ENCODE measurements around the gene DMXL2.
"Not testable (repeated sequence)": the region's sequence is repeated elsewhere in the genome, so short reads cannot be mapped to it uniquely, and the experiment has no call there.

Gene DMXL2

DNA sequence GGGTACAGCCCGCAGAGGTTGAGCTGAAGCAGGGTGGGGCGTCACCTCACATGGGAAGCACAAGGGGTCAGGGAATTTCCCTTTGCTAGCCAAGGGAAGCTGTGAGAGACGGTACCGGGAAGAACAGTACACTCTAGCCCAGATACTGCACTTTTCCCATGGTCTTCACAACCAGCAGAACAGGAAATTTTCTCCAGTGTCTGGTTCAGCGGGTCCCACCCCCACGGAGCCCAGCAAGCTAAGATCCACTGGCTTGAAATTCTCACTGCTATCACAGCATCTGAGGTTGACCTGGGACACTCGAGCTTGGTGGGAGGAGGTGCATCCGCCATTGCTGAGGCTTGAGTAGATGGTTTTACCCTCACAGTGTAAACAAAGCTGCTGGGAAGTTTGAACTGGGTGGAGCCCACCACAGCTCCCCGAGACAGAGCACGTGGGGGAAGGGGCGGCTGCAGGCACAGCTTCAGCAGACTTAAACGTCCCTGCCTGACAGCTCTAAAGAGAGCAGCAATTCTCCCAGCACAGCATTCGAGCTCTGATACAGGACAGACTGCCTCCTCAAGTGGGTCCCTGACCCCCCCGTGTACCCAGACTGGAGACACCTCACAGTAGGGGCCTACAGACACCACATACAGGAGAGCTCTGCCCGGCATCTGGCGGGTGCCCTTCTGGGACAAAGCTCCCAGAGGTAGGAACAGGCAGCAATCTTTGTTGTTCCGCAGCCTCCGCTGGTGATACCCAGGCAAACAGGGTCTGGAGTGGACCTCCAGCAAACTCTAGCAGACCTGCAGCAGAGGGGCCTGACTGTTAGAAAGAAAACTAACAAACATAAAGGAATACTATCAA is 53.4 kb downstream of the DMXL2 start:
- DNase-seq = not testable (repeated sequence)

DNA sequence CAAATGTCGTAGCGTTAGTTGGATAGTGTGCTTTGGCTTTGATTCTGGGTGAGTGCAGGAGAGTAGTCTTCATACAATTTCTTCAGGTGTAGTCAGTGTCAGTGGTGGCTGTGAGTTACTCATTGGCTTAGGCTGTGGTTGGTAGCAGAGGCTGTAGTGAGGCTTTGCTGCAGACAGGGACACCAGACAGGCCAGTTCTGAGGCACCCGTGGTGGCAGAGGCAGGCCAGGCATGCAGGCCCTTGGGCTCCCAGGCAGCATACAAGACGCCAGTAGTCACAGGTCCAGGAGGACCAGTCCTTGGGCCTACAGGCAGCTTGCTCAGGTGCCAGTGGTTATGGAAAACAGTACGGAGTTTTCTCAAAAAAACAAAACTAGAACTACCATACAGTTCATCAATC is 61.3 kb downstream of the DMXL2 start:
- DNase-seq = no peak

DNA sequence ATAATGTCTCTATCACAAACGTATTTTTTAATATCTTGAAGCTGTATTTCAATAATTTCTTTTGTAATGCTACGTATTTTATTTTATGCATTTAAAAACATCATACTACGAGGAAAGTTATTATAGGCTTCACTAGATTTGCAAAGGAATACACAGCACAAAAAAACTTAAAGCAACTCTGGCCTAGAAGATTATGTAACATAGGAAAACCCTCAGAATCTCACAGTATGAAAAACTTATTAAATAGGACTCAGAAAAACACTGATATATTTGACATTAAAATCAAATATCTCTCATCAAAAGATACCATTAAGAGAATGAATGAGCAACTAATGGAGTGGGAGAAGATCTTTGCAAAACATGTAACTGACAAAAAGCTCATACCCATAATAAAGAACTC is 63.7 kb downstream of the DMXL2 start:
- DNase-seq = no peak

DNA sequence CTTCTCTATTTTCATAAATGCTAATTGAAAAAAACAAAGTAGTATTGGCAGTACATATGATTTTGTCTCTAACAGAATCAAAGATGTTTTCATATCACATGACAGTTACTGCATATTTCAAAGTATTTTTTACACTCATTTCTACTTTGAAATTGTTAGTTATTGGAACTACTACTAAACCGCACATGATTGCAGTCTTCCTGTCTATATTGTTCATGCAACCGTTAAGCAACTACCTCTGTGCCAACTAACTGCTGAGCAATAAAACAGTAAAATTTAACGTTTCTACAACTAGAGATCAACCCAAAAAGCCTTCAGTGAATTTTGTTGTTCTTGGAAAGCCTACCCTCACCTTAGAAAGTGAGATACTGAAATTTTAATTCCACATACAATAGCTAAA is 64.2 kb downstream of the DMXL2 start:
- DNase-seq = no peak

DNA sequence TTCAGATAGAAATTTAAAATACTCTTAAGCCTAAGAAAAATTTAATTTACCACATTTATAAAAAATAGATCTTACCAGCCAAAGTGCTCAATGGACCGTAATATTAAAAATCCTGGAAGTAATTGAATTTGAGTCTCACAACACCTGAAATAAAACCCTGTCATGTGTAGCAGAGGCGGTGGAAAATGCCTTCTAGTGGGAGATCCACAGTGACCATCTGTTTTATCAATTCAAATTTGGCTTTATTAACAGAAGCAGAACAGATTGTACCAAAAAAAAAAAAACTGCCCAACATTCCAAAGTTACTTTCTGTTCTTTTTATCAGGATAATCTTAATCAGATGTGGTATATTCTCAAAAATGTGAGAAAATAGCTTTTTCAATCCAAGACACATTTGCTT is 71.7 kb downstream of the DMXL2 start:
- DNase-seq = no peak

DNA sequence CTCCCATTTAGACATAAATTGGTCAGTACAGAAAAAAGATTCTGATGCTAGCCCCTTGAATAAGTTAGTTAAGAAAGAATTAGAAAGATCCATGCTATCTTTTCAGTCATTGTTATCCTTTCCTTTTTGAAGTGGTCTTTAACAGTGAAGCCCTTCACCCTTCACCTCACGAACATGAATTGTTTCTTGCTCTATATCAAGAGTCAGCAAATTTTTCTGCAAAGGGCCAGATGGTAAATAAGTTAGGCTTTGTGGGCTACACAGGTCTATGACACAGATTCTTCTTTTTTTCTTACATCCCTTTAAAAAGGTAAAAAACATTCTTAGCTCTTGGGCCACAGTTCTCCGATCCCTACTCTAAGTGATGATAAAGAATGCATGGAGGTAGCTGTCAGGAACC is 74.9 kb downstream of the DMXL2 start:
- DNase-seq = no peak

DNA sequence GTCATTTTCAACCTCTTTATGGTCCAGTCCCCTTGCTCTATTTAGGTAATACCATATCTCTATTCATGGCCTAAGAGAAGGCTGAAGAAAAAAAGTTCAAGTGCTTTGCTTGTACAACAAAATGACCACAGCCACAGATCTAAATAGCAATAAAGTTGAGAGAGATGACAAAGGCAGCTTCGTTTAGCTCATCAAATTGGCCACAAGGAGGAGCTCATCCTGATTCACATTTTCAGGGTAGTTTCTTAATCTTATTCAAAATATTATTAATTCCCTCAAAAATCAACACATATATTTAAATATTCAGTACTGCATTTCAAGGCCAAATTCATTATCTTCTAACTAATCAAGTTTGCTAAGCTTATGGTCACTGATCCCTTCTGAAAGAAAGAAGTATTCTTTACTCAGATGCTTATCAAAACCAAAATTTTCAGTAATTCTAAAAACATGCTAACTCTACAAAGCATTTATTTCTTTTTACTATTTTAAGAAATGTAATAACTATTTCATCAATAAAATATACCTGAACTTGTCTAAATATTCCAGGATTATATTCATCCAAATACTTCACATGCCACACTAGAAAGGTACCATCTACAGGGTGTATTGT is 85.5 kb downstream of the DMXL2 start:
- no peak for DNase-seq

DNA sequence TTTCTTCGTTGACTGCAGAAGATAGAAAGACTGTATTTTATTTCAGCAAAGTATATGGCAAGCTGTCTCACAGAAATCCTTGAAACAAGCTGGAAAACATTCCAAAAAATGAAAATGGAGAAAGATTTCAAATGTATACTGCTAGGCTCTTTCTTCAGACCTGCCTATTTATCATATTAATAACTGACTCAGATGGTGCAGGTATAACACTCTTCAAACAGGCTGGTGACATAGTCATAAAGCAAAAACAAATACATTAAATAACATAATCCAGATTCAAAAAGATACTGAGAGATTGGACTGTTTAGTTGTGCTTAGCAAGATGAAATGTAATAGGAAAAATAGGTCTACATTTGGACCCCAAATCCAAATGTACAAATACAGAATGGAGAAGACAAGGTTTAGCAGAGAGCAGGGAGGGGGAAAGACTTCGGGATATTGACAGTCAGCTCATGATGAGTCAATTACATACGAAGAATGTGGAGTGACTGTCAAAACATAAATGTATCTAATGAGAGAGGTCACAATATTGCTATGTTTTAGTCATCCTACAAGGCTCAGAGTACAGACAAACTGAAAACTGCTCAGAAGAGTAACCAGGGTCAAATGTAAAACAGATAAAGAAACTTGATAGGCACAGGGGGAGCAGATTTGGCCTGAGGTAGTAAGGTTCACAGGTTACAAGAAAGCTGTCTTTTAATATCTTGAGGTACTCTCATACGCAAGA is 88.7 kb downstream of the DMXL2 start:
- no peak for DNase-seq

DNA sequence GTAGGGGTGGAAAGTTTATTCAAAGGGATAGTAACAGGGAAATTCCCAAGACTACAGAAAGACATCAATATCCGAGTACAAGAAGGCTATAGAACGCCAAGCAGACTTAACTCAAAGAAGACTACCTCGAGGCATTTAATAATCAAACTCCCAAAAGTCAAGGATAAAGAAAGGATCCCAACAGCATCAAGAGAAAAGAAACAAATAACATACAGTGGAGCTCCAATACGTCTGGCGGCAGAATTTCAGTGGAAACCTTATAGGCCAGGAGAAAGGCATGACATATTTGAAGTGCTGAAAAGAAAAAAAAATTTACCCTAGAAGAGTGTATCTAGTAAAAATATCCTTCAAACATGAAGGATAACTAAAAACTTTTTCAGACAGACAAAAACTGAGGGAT is 95.6 kb downstream of the DMXL2 start:
- no peak for DNase-seq

DNA sequence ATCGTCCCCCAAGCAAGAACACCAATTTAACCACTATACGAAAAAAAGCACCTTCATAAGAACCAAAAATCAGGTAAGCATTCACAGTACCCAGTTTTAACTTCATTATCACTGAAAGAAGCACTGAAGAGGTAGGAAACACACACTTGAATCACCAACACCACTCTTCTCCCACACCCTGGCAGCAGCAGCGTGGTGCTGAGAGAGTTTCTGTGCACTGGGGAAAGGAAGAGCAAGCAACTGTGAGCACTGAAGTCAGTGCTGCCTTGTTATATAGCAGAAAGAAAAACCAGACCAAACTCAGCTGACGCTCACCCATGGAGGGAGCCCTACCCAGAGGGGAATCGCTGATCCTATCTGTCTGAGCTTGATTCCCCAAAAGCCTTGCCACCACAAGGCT is 98.2 kb downstream of the DMXL2 start:
- DNase-seq = no peak

DNA sequence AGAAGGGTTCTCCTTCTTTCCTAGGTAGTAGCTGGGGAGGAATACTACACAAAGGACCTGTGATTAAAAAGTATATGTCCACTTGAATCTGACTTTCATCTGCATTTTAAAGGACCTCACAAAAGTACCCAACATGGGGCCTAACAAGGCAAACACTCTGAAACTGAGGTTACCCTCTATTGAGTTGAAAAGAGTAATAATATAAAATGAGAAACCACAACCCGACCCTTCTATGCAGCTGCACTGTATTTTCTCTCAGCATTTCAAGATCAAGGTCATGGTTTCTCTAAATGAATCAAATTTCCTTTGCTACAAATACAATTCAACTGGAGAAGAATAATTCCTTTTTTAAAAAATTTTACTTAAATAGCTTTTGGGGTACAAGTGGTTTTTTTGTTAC is 106.3 kb downstream of the DMXL2 start:
- no peak for DNase-seq

DNA sequence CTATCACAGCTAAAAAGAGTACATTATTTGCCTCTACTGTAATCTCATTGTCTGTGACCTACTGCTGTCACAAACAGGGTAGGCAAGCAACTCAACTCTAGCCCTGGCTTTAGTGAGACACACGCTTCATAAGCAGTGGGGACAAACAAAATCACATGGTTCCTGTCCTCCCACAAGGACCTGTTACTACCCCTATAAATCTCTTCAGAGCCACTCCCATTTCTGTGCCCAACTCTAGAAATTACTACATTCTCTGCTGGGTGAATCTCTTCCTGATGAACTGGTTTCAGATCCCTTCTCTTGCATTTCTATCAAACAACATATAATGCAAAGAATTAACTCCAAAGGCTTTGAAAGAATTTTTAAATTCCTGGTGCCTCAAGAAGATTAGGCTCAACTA is 117.3 kb downstream of the DMXL2 start:
- no peak for DNase-seq

DNA sequence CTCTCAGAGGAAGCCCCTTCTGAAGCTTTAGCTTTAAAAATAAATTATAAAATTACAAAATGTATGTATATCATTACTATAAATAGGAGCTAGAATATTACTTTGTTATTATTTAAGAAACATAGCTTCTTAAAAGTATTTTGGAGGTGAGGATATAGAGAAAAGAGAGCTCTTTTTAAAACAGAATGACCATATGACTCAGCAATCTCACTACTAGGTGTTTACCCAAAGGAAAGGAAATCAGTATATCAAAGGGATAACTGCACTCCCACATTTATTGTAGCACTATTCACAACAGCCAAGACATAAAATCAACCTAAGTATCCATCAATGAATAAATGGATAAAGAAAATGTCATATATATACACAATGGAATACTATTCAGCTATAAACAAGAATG is 119.6 kb downstream of the DMXL2 start:
- no peak for DNase-seq

DNA sequence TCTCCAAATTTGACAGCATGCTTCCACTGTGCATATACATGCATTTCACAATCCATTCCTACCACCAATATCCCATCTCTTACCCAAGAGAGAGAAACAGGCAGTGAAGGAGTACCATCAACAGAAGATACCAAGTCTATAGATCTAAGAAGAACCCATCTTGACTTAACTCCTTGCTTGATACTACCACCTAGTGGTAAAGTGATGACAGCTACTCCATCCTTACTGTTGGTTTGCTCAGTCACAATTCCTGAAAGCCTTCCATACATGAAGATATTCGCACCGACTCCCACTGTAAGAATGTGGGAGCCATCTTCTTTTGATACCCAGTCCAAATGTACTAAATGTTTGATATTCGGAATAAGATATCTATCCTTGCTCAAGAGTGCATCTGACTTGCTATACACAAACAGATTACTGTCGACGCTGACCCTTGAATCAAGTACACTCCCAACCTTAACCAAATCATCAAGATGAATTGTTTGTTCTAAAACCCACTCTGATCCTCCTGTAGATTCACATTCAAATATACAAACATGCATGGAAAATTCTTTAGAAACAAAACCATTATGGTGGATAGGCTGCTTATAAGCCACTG is 123.1 kb downstream of the DMXL2 start:
- DNase-seq = no peak

DNA sequence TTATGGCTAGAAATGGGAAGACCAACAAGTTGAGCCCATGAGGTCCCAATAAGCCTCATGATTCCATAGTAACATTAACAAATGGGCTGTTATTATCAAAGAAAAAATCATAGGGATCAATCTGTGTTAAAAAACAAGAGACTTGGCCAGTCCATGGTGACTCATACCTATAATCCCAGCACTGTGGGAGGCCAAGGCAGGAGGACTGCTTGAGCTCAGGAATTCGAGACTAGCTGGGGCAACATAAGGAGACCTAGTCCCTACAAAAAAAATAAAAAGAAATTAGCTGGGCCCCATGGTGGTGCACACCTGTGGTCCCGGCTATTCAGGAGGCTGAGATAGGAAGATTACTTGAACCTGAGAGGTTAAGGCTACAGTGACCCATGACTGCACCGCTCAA is 124.8 kb downstream of the DMXL2 start:
- no peak for DNase-seq

DNA sequence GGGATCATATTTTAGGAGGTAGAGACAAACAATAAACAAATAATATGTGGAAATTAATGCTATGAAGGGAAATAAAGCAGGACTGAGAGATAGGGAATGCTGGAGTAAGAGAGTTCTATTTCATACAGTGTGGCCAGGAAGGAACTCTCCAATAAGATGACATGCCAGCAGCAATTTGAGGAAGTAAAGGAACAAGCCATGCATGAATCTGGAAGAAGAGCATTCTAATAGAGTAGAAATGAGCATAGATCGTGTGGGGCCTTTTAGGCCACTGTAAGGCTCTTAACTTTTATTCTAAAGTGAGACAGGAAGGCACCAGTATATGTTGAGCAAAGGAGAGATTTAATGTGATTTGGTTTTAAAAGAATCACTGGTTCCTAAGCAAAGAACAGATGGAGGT is 126.3 kb downstream of the DMXL2 start:
- no peak for DNase-seq

DNA sequence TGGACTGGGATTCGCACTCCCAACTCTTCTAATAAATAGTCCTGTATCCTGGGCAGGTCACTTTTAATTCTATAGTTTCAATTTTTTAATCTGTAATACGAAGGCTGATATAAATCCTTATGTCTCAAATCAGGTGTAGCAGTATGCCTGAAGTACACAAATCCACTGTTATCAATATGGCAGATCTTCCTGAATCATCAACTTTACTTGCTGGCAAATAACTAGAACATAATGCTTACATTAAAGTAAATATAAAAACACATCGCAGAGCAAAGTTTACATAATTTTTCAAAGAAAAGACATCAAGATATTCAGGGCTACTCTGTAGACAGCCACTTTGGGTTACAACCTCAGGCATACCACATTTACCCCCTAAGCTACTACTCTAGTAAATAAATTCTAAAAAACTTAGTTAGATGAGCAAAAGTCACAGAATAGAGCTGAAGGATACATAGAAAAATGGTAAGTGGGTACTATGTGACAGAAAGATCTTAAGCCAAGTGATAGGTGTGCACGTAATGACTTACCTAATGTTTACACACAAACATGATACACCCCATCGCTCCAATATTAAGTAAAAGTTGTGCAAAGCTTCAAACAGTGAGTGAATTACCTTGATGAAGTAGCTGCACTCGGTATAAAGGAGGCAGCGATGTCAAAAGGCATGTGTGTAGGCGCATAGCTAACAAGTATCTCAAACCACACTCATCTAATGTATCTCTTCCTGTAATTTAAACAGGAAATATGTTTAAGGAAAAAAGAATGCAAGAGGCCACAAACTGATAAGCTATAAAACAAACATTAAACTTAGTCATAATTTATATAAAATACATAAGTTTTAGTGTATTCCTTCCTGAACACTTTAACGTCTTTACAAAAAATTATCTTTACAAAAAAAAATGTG is 127.9 kb downstream of the DMXL2 start:
- DNase-seq = no peak

DNA sequence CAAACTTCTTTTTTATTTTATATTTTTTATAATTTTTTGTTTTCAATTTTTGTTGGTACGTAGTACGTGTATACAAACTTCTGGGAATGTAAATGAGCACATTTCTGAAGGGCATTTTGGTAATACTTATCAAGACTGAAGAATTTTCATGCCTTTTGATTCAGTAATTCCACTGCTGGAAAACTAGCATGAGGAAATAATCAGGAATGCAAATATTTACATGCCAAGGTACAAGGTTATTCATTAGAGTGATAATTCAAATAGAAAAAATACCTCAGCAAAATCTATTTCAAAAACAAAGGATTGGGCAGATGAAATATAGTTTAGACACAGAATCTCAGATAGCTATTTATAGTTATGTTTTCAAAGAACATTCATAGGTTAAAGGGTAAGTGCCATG is 128.7 kb downstream of the DMXL2 start:
- no peak for DNase-seq

DNA sequence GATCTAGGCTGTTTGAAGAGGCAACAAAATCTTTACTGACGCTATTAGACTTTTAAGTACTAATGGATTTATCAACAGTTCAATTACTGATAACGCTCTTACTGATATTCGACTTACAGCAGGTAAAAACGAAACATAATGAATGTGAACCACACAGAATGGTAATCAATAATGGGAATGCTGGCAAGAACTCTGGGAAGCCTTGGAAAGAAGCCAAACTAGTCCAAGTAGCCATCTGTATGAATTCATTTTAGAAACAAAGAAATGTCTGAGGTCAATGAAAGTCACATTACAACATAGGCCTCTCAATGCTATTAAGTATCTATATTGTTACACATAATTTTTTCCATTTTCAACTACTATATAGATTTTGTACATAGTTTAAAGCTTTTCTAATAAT is 130.0 kb downstream of the DMXL2 start:
- DNase-seq = no peak

DNA sequence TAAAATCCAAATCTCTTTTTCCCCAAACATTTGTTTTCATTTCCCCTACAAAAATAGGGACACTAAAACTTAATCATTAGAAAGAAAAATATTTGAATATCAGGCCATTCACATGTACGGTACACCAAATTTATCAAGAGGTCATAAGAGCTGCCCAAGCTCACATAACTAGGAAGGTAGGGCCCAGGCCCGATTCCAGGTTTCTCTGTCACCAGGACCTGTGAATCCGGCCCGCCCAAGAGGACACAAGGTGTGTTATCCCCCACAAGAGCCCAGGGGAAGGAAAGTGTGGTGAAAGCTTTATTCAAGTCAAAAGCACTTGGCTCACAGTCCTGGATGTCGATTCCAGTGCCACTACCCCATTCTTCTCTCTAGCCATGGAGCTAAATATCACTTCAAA is 130.6 kb downstream of the DMXL2 start:
- no peak for DNase-seq

DNA sequence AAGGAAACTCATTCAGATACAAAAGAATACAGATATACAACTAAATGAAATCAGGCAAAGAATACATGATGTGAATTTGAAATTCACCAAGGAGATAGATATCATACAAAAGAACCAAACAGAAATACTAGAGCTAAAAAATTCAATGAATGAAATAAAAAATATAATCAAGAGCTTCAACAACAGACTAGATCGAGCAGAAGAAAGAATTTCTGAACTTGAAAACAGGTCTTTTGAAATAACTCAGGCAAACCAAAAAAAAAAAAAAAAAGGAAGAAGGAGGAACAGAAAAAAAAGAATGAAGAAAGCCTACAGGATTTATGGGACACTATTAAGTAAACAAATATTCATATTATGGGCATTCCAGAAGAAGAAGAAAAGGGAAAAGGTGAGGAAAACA is 137.8 kb downstream of the DMXL2 start:
- DNase-seq = no peak

DNA sequence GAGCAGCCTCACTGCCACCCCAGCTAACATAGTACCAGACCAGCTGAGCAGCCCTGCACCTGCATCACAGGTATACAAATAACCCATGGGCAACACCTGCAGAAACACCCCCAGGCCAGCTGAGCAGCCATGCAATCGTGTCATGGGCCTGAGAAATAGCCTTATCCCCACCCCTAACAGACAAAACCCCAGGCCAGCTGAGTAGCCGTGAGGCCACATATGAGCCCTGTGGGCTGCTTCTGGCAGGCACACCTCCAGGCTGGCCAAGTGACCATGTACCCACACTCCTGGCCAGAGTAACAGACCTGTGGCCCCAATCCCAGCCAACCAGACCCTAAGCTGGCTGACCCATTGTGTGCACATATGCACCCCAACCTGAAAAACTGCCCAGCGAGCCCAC is 138.6 kb downstream of the DMXL2 start:
- DNase-seq = no peak

DNA sequence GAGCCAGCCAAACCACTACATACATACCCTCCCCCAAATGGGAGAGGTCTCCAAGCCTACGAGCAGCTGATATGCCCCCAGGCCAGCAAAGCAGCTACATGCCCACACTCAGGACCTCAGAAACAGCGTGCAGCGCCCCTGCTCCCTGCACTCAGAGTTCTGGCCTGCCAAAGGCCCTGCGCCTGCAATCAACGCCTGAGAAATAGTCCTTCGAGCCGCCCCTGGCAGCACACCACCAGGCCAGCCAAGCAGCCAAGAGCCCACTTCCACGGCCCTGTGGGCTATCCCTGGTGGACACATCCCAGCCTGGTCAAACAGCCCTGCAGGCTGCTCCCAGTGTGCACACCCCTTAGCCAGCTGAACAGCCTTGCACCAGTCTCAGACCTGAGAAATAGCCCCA is 139.1 kb downstream of the DMXL2 start:
- no peak for DNase-seq
